Neural cell (in vitro differentiated cells): ENCODE data around the gene RECK.

Source experiments
- CTCF ChIP-seq: fragments of 450-650 bp; IDR thresholded peaks from 2 replicates; pipeline ENCODE4 v1.5.1; 2014; ENCODE audit warnings: antibody characterized with exemption, mild to moderate bottlenecking, moderate library complexity; ENCODE audit not compliant: poor library complexity, severe bottlenecking
- SMC3 ChIP-seq: fragments of 450-650 bp; conservative IDR thresholded peaks from 2 replicates; pipeline ENCODE4 v1.6.1; 2014; ENCODE audit warnings: antibody characterized with exemption, mild to moderate bottlenecking, moderate library complexity; ENCODE audit not compliant: poor library complexity

- TF ChIP-seq CTCF: no peak
- no peak for TF ChIP-seq SMC3
Observed at GRCh38 chr9:36112516-36112915, 75.8 kb downstream of the RECK start.
